NCI-H2081 (cell line): ENCODE results near the gene TMEM176A.

Source experiments
- DNase-seq, 2 experiments: peaks; one replicate each; lab custom pipeline; 2025; lab: John Stamatoyannopoulos, UW

TMEM176A gene

GRCh38 chr7:150788474-150789269 lies 11.9 kb upstream of the TMEM176A start:
- no peak for DNase-seq

DNA sequence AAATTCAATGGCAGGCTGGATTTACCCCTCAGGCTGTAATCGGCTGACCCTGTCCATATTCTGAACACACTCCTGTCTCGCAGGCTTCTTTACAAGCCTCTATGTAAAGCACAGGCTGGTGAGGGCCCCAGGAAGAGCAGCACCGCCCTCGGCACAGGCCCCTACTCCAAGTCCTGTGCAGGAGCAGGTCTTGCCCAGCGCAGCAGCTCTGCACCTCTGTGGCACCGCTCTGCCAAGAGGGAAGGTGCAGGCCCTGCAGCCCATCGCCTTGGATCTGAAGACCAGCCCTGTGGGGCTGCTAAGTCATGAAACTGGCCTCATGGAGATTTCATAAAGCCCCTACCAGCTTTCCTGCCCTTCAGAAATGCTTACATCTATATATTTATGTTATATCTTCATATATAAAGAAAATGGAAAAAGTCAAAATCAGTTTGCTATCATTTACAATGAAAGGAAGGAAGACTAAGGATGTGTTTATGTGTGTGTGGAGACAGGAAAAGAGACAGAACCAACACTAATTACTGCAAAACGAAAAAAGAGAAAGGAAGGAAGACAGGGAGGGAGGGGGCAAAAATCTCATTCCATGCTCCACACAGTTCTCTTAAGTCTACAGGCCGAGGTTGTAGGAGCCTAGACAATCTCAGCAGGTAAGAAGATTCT lies 10.0 kb upstream of the TMEM176A start:
- DNase-seq: no peak

DNA sequence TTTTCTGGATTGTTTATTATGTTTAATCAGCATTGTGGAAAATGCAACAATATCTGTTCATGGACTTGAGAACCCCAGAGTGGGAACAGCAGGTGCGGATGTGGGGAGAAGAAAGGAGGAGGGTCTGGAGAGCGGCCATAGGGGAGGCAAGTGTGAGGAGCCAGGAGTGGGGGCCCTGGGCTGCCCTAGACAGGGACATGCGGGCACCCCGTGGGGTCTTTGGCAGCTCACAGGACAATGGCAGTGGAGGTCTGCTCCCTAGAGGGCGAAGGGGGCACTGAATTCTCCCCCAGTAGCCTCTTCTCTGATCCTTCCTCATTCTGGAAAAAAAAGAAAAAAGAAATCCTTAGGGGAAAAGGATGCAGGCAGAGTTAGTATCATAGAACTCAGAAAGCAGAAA lies 9.3 kb upstream of the TMEM176A start:
- DNase-seq: no peak

DNA sequence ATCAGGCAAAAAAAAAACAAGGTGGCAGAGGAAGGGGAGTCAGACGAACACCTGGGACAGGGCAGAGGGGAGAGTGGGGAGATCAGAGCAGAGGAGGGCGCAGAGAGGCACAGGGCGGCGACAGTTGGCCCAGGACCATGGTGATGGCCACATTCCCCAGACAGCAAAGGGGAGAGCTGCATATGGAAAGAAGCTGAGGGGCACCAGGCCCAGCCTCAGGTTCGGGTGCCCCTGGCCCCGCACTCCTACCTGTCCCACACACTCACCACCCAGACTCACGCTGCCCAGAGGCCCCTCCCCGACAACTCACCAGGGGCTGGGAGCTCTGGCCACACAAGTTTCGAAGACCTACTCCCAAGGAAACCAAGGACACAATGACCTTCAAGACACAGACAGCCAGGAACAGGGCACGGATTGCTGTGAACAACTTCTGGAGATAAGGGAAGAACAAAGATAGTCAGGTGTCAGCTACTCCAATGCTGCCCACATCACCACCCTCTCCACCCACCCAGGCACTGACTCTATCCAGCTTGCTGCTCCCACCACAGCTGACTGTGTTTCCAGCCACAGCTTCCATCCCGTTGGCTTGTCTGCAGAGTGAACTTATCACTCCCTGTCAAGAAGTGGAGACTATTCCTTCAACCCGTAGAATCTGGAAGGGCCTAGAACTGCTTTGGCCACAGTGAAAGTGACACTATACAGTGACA lies 8.7 kb upstream of the TMEM176A start:
- DNase-seq: no peak

GRCh38 chr7:150793569-150794238 lies 6.9 kb upstream of the TMEM176A start:
- DNase-seq: no peak

- DNase-seq: peak in 1 of 2 experiments; percentile 36
Measured at GRCh38 chr7:150797661-150798060, 2.9 kb upstream of the TMEM176A start.

DNA sequence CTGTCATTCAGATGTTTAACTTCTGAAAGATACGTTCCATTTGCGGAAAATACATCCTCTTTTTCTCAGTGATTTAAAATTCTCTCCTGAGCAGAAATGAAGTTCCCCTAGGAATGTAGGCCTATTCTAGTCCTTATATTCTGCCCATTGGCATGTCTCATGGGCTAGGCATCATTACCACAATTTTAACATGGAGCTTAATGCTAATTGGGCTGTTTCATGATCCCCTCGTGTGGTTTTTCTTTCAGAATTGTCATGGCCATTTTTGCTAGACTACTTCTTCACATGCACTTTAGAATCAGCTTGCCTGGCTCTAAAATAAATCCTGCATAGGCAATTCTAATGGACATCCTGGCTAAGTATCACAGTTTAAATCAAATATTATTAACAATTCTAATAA lies 1.4 kb upstream of the TMEM176A start:
- DNase-seq: no peak

DNA sequence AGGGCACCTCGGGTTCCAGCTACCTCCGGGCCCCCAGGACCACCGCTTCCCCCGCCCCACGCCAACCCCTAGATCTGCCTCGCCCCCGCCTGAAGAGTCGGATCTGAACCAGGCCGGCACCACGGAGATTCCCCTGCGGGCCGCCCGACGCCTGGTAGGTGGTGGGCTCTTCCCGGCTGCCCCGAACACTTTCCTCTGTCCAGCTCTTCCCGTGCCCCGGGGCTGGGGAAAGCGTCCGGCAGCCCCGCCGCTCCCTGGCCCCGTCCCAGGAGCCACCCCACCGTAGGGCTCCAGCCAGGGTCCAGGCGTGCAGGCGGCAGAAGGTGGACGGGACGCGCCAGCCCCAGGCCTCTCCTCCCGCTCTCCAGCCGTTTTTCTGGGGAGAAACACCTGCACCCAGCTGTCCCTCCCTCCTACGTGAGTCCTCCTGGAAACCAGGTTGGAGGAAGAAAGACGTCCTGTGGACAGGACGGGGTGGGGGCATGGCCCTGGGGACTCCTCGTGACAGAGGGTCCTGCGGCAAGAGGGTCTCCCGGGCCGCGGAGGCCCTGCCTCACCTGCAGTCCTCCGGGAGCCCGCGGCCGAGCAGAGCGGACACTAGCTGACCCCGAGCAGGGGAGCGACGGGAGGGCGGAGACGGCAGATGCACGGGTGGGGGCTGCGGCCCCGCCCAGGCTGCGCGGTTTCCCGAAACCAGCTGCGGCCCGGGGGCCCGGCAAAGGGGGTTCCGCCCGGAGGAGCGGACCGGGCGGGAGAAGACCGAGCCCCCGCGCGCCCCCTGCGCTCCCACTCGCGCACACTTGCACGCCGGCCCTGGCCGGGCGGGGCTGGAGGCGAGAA lies 608 bp upstream of the TMEM176A start, which contains the start of gene TMEM176B:
TMEM176B (minus strand) TSS at position 624 of the 840 bp plus-strand sequence. CDS start 3,795 bp downstream, outside the sequence.
- peak; percentile 13 to 67 for DNase-seq

DNA sequence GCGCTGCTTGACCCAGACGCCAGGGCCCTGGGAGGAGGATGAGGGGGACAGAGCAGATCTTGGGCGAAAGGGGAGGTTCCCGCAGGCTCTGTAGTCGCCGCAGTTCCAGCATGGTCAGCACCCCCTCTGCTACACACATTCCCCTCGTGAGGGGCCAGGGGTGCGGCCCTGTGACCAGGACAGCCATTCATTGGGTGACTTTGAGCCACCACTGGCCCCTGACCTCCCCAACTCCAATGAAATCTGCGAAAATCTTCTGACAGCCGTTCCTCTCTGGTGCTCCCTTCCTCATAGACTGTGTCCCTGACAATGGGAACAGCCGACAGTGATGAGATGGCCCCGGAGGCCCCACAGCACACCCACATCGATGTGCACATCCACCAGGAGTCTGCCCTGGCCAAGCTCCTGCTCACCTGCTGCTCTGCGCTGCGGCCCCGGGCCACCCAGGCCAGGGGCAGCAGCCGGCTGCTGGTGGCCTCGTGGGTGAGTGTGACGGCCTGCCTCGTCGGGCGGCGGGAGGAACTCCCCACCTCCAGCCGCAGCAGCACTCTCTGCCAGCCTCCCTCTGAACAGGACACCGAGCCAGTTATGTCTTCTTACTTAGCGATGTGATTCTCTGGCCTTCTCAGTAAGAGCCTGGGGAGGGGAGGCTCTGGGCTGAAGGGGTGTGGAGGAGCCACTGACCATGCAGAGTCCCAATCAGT lies 825 bp downstream of the TMEM176A start:
- DNase-seq: peak in 1 of 2 experiments; percentile 25

- peak; percentile 63 to 86 for DNase-seq
Measured at GRCh38 chr7:150801946-150802771, 1.6 kb downstream of the TMEM176A start.

DNA sequence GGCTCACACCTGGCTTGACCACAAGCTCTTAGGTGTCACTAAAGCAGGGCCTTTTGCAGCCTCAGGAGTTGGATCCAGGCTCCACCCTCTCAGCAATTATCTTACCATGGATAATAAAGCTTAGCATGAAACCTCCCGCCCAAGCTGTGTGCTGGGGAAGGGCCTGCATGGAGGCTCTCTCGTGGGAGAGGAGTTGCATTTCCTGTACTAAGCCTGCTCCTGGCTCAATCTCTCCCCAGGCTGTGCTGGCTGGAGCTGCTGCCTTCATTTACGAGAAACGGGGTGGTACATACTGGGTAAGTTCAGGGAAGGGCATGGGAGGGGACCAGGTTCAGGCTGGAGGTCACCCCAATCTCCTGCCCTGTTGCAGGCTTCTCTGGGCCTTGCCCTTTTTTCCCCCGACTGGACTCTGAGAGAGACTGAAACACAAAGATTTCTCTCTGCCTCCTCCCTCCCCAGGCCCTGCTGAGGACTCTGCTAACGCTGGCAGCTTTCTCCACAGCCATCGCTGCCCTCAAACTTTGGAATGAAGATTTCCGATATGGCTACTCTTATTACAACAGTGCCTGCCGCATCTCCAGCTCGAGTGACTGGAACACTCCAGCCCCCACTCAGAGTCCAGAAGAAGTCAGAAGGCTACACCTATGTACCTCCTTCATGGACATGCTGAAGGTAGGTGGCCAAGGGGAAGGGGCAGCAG lies 2.7 kb downstream of the TMEM176A start:
- DNase-seq: peak; percentile 33 to 75

DNA sequence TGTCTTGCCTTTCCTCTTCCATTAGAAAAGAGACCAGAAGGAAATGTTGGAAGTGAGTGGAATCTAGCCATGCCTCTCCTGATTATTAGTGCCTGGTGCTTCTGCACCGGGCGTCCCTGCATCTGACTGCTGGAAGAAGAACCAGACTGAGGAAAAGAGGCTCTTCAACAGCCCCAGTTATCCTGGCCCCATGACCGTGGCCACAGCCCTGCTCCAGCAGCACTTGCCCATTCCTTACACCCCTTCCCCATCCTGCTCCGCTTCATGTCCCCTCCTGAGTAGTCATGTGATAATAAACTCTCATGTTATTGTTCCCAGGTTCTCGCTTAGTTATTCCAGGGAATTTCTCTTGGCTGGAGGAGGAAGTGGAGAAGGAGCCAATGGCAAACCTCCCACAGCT lies 4.2 kb downstream of the TMEM176A start:
- DNase-seq: no peak

GRCh38 chr7:150805864-150806263 lies 5.3 kb downstream of the TMEM176A start:
- no peak for DNase-seq

DNA sequence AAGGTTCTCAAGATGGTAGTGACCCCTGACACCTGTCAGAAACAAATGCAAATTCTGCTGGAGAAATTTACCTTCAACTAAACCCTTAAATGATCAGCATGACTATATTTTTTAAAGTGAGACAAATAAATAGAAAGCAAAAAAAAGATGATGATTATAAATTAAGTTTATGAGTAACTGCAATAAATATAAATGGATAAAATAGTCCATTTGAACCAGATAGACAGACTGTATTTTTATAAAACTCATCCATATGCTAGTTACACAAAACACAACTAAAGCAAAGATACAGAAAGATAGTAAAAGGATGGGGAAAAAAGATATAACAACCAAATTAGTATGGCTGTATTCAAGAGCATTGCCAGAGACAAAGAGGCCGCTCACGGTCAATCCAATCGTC lies 5.9 kb downstream of the TMEM176A start:
- DNase-seq: no peak

GRCh38 chr7:150806863-150807262 lies 6.3 kb downstream of the TMEM176A start:
- DNase-seq: no peak

DNA sequence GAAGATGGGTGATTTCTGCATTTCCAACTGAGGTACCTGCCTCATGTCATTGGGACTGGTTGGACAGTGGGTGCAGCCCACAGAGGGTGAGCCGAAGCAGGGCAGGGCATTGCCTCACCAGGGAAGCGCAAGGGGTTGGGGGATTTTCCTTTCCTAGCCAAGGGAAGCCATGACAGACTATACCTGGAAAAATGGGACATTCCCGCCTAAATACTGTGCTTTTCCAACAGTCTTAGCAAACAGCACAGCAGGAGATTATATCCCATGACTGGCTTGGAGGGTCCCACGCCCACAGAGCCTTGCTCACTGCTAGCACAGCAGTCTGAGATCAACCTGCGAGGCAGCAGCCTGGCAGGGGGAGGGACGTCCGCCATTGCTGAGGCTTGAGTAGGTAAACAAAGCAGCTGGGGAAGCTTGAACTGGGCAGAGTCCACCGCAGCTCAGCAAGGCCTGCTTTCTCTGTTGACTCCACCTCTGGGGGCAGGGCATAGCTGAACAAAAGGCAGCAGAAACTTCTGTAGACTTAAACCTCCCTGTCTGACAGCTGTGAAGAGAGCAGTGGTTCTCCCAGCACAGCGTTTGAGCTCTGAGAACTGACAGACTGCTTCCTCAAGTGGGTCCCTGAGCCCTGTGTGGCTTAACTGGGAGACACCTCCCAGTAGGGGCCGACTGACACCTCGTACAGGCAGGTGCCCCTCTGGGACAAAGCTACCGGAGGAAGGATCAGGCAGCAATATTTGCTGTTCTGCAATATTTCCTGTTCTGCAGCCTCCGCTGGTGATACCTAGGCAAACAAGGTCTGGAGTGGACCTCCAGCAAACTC lies 7.3 kb downstream of the TMEM176A start:
- peak in 1 of 2 experiments; percentile 41 for DNase-seq

DNA sequence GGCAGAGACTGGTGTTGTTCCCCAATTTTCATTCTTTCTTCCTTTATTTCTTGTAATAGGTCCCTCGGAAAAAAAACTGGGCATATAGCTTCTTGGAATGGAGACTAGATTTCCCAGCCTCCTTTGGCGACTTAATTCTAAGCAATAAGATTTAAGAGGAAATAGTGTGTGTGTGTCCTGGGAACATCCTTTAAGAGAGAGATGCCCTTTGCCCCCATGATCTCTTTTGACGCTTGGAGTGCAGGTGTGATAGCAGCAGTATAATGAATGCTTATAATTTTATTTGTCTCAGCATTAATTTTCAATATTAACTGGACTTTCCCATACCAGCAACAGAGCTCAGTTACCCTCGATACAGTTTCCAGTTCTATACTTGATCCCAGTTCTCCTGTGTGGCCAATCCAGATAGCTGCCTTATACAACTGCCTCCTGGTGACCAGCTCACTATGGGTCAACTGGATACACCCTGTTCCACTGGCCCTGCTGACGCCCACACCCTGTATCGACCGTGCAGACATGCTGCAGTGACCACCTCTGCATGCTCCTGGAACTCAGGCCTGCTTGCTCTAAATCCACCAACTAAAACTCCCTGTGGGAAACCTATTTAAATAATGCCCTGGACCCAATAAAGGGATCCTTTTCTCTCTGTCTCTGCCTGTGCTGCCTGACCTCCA lies 13.9 kb downstream of the TMEM176A start:
- DNase-seq: no peak

GRCh38 chr7:150818971-150819370 lies 18.4 kb downstream of the TMEM176A start:
- no peak for DNase-seq
